Adrenal gland (tissue), 5 donors: ENCODE data around the gene FGFRL1.

Experiments
- CTCF ChIP-seq, 6 experiments: fragments of 450-650 bp in 4 of 6; fragments of 200-600 bp in 2 of 6; sonication (generic) in 1 of 6; IDR thresholded peaks; 1 replicate in 5 of 6; 2 replicates in 1 of 6; pipeline versions ENCODE4 v1.5.1 to v1.8.0; 2016 to 2021; ENCODE audit warnings: antibody characterized with exemption in 6 of 6, mild to moderate bottlenecking in 2 of 6, moderate library complexity in 1 of 6
- POLR2A ChIP-seq, 2 donors: fragments of 450-650 bp; IDR thresholded peaks; one replicate each; pipeline ENCODE4 v1.6.1; 2017; ENCODE audit warnings: antibody characterized with exemption in 2 of 2, mild to moderate bottlenecking in 2 of 2, moderate library complexity in 1 of 2
- donor health status: DM: no; HTN: no; CAD: no.

- TF ChIP-seq CTCF (IDR thresholded peaks at IDR 0.05): no peak
- no peak for TF ChIP-seq POLR2A (IDR thresholded peaks at IDR 0.05)
These were observed 36.8 kb upstream of the FGFRL1 start for GRCh38 chr4:974668-975067.
